Erythroblast (primary cell): ENCODE data around the gene PLA2R1.
A peak's percentile ranks its signal among the peaks of the same experiment; 100 is the strongest.

ENCODE experiments used
- DNase-seq, 2 experiments: peaks; one replicate each; lab custom pipeline; 2025; lab: John Stamatoyannopoulos, UW
- GATA1 ChIP-seq: IDR thresholded peaks from 2 replicates; pipeline ENCODE4 v1.6.1; 2011; ENCODE audit warnings: low read depth, mild to moderate bottlenecking, control low read depth, low read length, moderate library complexity
- POLR2A ChIP-seq: IDR thresholded peaks from 2 replicates; pipeline ENCODE4 v1.6.1; 2011; ENCODE audit warnings: mild to moderate bottlenecking, low read length

Gene PLA2R1

GRCh38 chr2:160034396-160034795 is 28.0 kb downstream of the PLA2R1 start:
- no peak for DNase-seq
- TF ChIP-seq POLR2A = no peak
- no peak for TF ChIP-seq GATA1

- no peak for TF ChIP-seq POLR2A
- no peak for TF ChIP-seq GATA1
- DNase-seq = no peak
Observed at GRCh38 chr2:160033732-160034392, 28.6 kb downstream of the PLA2R1 start.

GRCh38 chr2:160029270-160029628 is 33.2 kb downstream of the PLA2R1 start:
- no peak for DNase-seq
- TF ChIP-seq GATA1 (no peak), POLR2A (no peak)

- DNase-seq = no peak
- TF ChIP-seq GATA1 = no peak
- TF ChIP-seq POLR2A = no peak
Observed at GRCh38 chr2:160028431-160029269, 33.8 kb downstream of the PLA2R1 start.

- DNase-seq = peak; percentile 5 to 27
- no peak for TF ChIP-seq POLR2A
- TF ChIP-seq GATA1 = no peak
Observed at GRCh38 chr2:160022162-160022561, 40.3 kb downstream of the PLA2R1 start.

GRCh38 chr2:160019374-160020090 is 42.9 kb downstream of the PLA2R1 start:
- no peak for DNase-seq
- TF ChIP-seq GATA1 (no peak), POLR2A (no peak)

GRCh38 chr2:160015746-160016145 is 46.7 kb downstream of the PLA2R1 start:
- no peak for TF ChIP-seq GATA1
- no peak for TF ChIP-seq POLR2A
- no peak for DNase-seq

GRCh38 chr2:160014227-160014626 is 48.2 kb downstream of the PLA2R1 start:
- DNase-seq = no peak
- TF ChIP-seq POLR2A (no peak), GATA1 (no peak)

- no peak for DNase-seq
- no peak for TF ChIP-seq POLR2A
- no peak for TF ChIP-seq GATA1
Observed at GRCh38 chr2:160010361-160011145, 51.9 kb downstream of the PLA2R1 start.

GRCh38 chr2:160007111-160007510 is 55.3 kb downstream of the PLA2R1 start:
- DNase-seq = no peak
- TF ChIP-seq GATA1 (no peak), POLR2A (no peak)

GRCh38 chr2:160006475-160006874 is 55.9 kb downstream of the PLA2R1 start:
- DNase-seq = no peak

GRCh38 chr2:160005908-160006307 is 56.5 kb downstream of the PLA2R1 start:
- DNase-seq = no peak
- TF ChIP-seq POLR2A (no peak), GATA1 (no peak)

More at GRCh38 chr2:160006475-160006874, 55.9 kb downstream of the PLA2R1 start:
- TF ChIP-seq GATA1 (no peak), POLR2A (no peak)

- TF ChIP-seq POLR2A (no peak), GATA1 (no peak)
- DNase-seq = no peak
Observed at GRCh38 chr2:160005476-160005875, 56.9 kb downstream of the PLA2R1 start.

GRCh38 chr2:159998961-159999360 is 63.5 kb downstream of the PLA2R1 start:
- no peak for DNase-seq
- TF ChIP-seq POLR2A = no peak
